ENCODE measurements around the gene KANK3. TPM values are rescaled to one million over a fixed set of nuclear protein-coding genes. Genes with fewer than 3 reads are reported as not detected.

KANK3 gene
- total RNA-seq, 1 experiment from 2014 or later: 1.2 TPM

GRCh38 chr19:8360196-8360595, 17.1 kb upstream of the KANK3 start:
- intact Hi-C loops (cut with micrococcal nuclease; ENCODE audit: unreplicated experiment): no loop called here
- TF ChIP-seq TCF7L2 (IDR thresholded peaks at IDR 0.05; ENCODE audit: low read depth, low read length) (no peak), REST (IDR thresholded peaks at IDR 0.05; ENCODE audit: insufficient read depth in 1 of 2, low read depth in 2 of 2, low read length in 1 of 2) (no peak), CTCF (IDR thresholded peaks at IDR 0.05) (no peak), SIN3A (IDR thresholded peaks at IDR 0.05; ENCODE audit: borderline replicate concordance, insufficient read depth, low read depth, low read length) (no peak), POLR2AphosphoS5 (IDR thresholded peaks at IDR 0.05; ENCODE audit: low read depth, low read length) (no peak)
- POLR2A ChIA-PET: no interaction called here
- no peak overlapping the region for H3K27ac ChIP-seq (ENCODE audit: low read length)
- DNase-seq (ENCODE audit: low read depth, low spot score): no peak
- H3K9me3 ChIP-seq (ENCODE audit: control insufficient read depth, insufficient read depth, low read depth, low read length): no peaks in the 10 kb centered on the region
- no peak overlapping the region for H3K4me3 ChIP-seq (ENCODE audit: low read depth in 2 of 2, low read length in 2 of 2)
- H3K36me3 ChIP-seq (ENCODE audit: control insufficient read depth, insufficient read depth, low read length): no peaks in the 10 kb centered on the region
- CTCF ChIA-PET: no interaction called here
- H3K4me1 ChIP-seq (ENCODE audit: control insufficient read depth, insufficient read depth, low read length): peaks cover 12% of the 10 kb centered on the region
- BruUV-seq (replicated peaks): no TSS peak
- in situ Hi-C loops (cut with HindIII; ENCODE audit: low pct_unique_long_range_greater_than_20kb, low sequenced_read_pairs): no loop called here
- ATAC-seq: no peak
- H3K27me3 ChIP-seq (ENCODE audit: control insufficient read depth, insufficient read depth, low read length): no peaks in the 10 kb centered on the region

GRCh38 chr19:8358948-8359347, 15.9 kb upstream of the KANK3 start:
- Histone ChIP-seq H3K4me1 (ENCODE audit: control insufficient read depth, insufficient read depth, low read length) (peaks cover 12% of the 10 kb centered on the region), H3K27ac (ENCODE audit: low read length) (no peak overlapping the region), H3K27me3 (ENCODE audit: control insufficient read depth, insufficient read depth, low read length) (no peaks in the 10 kb centered on the region), H3K36me3 (ENCODE audit: control insufficient read depth, insufficient read depth, low read length) (no peaks in the 10 kb centered on the region), H3K4me3 (ENCODE audit: low read depth in 2 of 2, low read length in 2 of 2) (no peak overlapping the region), H3K9me3 (ENCODE audit: control insufficient read depth, insufficient read depth, low read depth, low read length) (no peaks in the 10 kb centered on the region)
- no TSS peak for BruUV-seq (replicated peaks)
- ChIA-PET POLR2A (interaction anchor here (0.5 kb wide), 1 partner anchor 33 kb away, joined by 12 read pairs; no protein-coding TSS in a partner anchor), CTCF (interaction anchor here (0.6 kb wide), 3 partner anchors 32 to 223 kb away, joined by 3 to 4 read pairs (median 3); no protein-coding TSS in a partner anchor)
- DNase-seq (ENCODE audit: low read depth, low spot score) (no peak), ATAC-seq (no peak)
- TF ChIP-seq REST (IDR thresholded peaks at IDR 0.05; ENCODE audit: insufficient read depth in 1 of 2, low read depth in 2 of 2, low read length in 1 of 2) (no peak), SIN3A (IDR thresholded peaks at IDR 0.05; ENCODE audit: borderline replicate concordance, insufficient read depth, low read depth, low read length) (no peak), CTCF (IDR thresholded peaks at IDR 0.05) (no peak), TCF7L2 (IDR thresholded peaks at IDR 0.05; ENCODE audit: low read depth, low read length) (no peak), POLR2AphosphoS5 (IDR thresholded peaks at IDR 0.05; ENCODE audit: low read depth, low read length) (no peak)
- intact Hi-C loops (cut with micrococcal nuclease; ENCODE audit: unreplicated experiment) (loop anchor here (10.0 kb wide), 1 partner anchor 96 kb away; no protein-coding TSS in a partner anchor), in situ Hi-C loops (cut with HindIII; ENCODE audit: low pct_unique_long_range_greater_than_20kb, low sequenced_read_pairs) (no loop called here)
